HG02840 (cell line): Measurements from ENCODE around the gene RSBN1L.
"Not testable (repeated sequence)": the region's sequence is repeated elsewhere in the genome, so short reads cannot be mapped to it uniquely, and the experiment has no call there.

ENCODE experiments used
- ATAC-seq: cut with Tn5 transposase; IDR thresholded peaks from one replicate; pipeline ENCODE4 v1.9.1; 2021; ENCODE audit warnings: mild to moderate bottlenecking, moderate library complexity, moderate number of reproducible peaks; ENCODE audit not compliant: unreplicated experiment, low FRiP score

Gene RSBN1L

GRCh38 chr7:77696057-77696642 is at the start of gene RSBN1L:
Gene RSBN1L (plus strand): TSS chr7:77696459. CDS start chr7:77696470, 11 bp downstream.
- ATAC-seq = peak; percentile 96

DNA sequence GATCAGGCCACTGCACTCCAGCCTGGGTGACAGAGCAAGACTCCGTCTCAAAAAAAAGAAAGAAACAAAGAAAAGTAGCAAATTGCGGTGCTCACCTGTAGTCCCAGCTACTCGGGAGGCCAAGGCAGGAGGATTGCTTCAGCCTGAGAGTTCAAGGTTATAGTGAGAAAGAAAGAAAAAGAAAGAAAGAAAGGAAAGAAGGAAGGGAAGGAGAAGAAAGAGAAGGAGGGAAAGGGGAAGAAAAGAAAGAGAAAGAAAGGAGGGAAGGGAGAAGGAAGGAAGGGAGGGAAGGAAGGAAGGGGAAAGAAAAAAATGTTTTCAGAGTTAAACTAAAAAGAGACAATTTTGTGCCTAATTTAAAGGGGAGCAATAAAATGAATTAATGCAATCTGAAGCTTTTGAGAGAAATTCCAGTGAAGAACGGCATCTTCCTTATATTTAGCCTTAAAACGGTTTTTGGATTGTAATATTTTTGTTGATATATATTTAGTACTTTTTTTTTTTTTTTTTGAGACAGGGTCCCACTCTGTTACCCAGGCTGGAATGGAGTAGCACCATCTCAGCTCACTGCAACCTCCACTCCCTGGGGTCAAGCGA is 47.4 kb upstream of the RSBN1L start:
- ATAC-seq = no peak

DNA sequence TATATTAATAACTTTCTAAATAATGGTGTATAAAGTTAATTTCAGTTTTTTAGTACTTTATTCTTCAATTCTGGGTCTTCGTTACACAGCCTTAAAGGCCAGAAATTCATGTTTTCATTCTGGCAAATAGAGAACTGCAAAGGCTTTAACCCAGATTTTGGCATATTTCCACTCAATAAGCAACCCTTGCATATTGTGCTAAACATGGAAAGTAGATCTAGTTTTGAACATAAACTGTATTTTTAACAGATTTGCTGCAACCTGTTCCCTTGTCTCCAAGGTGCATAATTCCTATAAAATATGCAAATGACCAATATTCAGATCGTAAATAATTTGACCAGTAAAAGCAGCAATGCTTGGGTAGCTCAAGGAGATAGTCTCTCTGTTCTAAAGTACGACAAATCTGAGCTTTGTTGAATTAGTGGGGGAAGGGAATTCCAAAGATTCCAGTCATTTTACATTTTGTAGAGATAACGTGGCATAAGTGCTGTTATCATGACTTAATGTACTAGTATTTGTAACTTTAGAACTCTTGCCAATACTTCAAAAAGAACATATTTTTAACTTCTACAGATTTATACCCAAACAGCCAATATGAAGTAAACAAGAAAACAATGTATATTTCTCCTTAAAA is 46.4 kb upstream of the RSBN1L start:
- ATAC-seq = no peak

DNA sequence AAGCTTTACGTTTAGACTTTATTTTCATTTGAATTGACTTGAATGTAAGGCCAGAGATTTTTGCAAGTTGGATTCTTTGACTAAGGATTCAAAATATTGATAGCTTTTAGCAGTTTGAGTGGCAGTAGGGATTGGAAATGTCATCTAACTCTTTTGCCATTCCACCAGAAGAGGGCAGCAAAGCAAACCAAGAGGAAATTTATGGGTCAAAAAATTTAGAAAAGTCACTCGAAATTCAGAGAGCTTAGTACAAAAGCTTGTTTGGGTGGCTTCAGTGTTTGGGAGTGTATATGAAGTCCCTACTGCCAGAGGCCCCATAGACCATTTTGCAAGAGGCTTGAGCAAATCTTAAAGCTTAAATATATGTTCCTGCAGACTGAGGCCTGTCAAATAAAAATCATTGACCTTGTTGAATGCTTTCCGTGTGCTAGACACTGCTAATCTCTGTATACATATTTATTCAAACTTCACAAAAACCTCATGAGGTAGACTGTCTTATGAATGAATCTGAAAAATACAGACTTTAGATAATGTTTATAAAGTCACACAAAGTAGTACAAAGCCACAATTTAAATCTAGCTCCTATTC is 44.6 kb upstream of the RSBN1L start:
- no peak for ATAC-seq

- not testable (repeated sequence) for ATAC-seq
Observed at GRCh38 chr7:77652826-77653225, 43.4 kb upstream of the RSBN1L start.

- ATAC-seq = no peak
Observed at GRCh38 chr7:77653572-77653971, 42.7 kb upstream of the RSBN1L start.

GRCh38 chr7:77655356-77655755 is 40.9 kb upstream of the RSBN1L start:
- ATAC-seq = no peak

DNA sequence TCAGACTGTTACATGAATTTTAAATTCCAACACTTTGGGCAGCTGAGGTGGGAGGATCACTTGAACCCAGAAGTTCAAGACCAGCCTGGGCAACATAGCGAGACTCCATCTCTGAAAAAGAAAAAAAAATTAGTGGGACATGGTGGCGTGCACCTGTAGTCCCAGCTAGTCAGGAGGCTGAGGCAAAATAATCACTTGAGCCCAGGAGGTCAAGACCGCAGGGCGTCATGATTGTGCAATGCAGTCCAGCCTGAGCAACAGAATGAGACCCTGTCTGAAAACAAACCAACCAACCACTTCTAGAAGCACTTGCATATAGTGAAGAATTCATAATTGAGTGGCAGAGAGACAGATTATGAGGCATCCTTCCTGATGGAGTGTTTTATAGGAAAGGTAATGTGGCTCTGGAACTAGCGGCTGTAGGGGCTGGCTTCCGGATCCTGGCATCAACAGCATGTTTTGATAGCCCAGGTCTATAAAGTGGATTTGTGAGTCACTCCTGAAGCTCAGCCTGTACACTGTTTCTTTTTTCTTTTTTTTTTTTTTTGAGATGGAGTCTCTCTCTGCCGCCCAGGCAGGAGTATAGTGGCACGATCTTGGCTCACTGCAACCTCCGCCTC is 40.3 kb upstream of the RSBN1L start:
- no peak for ATAC-seq

- no peak for ATAC-seq
Observed at GRCh38 chr7:77657427-77658224, 38.6 kb upstream of the RSBN1L start.

GRCh38 chr7:77658928-77659327 is 37.3 kb upstream of the RSBN1L start:
- ATAC-seq = no peak

- ATAC-seq = no peak
Observed at GRCh38 chr7:77661816-77662215, 34.4 kb upstream of the RSBN1L start.

DNA sequence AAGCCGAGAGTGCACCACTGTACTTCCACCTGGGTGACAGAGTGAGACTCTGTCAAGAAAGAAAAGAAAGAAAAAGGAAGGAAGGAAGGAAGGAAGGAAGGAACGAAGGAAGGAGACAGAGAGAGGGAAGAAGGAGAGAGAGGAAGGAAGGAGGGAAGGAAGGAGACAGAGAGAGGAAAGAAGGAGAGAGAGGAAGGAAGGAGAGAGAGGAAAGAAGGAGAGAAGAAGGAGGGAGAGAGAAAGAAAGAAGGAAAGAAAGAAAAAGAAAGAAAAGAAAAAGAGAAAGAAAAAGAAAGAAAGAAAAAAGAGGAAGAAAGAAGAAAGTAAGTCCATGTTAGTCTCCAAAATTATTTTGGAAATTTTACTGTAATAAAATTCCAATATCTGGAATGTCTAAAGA is 33.4 kb upstream of the RSBN1L start:
- ATAC-seq = no peak

GRCh38 chr7:77664715-77665114 is 31.5 kb upstream of the RSBN1L start:
- ATAC-seq = no peak

DNA sequence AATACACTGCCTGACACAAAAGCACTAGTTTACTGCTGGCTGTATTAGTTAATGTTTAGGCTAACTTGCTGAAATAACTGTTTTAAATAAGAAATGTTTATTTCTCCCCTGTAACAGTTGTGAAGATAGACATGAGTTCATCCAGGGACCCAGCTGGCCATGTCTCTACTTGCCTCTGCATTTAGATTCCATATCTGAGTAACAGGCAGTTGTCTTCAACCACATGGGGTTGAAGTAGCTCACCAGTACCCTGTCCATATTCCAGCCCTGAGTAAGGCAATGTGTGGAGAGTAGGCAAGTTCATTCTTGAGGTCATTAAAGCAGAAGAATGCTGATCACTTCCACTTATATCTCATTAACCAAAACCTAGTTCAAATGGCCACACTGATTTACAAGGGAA is 31.1 kb upstream of the RSBN1L start:
- no peak for ATAC-seq

DNA sequence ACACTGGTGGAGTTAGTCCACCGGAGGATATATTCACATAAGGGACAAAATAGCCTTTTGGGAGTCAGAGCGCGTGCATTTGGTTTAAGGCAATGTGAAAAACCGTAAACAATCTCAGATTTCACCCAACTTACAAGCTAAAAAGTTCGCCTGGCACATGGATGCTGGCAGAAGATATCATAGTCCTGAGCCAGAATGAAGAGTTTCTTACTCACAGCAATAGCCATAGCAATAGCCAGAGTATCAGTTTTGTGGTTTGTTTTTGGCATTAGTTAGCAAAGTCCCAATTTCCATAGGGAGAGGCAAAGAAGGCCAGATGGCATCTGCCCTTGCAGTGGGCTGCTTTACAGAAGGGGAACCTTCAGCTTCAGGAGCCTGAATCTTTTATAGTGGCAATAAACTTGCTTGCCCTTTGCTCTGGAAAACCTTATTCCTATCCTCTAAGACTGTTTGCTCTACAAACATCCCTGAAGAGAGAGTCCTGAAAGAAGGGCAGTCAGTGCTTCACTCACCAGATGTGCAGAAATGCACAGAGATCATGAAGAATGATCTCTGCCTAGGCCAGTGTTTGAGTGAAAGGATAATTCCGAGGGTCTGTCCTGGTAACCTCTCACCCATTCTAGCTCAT is 28.7 kb upstream of the RSBN1L start:
- ATAC-seq = no peak

DNA sequence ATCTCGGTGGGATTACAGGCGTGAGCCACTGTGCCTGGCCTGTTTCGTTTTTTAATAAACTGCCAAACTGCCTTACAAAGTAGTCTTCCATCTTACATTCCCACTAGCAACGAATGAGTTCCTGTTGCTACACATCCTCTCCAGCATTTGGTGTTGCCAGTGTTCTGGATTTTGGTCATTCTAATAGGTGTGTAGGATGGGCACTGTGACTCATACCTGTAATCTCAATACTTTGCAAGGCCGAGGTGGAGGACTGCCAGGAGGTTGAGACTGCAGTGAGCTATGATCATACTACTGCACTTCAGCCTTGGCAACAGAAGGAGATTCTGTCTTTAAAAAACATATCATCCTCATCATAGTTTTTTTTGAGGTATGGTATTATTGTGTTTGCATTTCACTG is 21.4 kb upstream of the RSBN1L start:
- no peak for ATAC-seq

GRCh38 chr7:77679608-77680007 is 16.7 kb upstream of the RSBN1L start:
- no peak for ATAC-seq

GRCh38 chr7:77680266-77680665 is 16.0 kb upstream of the RSBN1L start:
- ATAC-seq = no peak

- no peak for ATAC-seq
Observed at GRCh38 chr7:77684030-77684429, 12.2 kb upstream of the RSBN1L start.

DNA sequence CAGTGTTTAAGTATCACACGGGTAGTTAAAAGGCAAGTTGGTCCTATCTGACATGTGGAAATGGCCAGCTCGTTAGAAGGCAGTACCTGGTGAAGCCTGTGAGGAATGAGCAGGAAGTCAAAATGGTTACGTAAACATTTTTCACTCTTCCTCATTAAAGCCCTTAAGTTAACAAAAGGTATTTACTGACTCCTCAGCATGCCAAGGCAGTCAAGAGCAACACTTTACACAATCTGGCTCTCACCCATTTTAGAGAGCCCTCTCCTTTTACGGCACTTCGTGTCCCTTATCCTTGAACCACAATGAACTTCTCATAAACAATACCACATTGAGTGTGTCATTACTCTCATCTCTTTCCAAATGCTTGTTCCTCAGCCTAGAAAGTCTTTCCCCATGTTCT is 11.0 kb upstream of the RSBN1L start:
- no peak for ATAC-seq
